Measurements from ENCODE around the gene ACP4.
A peak's percentile ranks its signal among the peaks of the same experiment; 100 is the strongest.

The ACP4 gene

DNA sequence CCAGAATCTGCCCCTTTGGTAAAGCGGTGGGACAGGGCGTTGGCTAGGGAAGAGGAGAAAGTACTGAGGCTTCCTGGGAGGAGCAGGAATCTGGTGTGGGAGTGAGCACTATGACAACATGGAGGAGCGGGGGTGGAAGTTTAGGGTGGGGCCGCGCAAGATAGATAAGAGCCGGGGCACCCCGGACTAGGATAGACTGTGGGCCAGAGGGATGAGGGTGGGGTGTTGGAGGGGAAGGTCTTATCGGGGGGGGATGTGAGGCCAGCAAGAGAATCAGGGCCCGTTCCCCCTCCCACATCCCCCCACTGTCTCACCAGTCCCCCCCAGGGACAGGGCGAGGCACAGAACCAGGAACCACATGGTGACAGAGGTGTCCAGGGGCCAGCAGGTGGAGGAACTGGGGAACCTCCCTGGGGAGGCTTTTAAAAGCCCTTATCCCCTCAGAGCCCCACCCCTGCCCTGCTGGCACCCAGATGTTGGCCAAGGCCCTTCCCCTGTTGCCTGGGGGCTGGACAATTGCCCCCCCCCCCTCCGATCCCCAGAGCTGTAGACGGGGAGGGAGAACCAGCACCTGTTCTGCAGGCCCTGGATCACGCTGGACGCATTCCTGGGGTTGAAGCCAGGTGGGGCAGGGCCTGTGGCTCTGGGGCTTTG lies 33.3 kb downstream of the ACP4 start, which contains the start of gene KLK1:
Gene KLK1, minus strand, starts transcription at position 399 of the 654 bp plus-strand sequence. Its CDS starts 39 bp downstream, at position 360.
- DNase-seq, result no peak

DNA sequence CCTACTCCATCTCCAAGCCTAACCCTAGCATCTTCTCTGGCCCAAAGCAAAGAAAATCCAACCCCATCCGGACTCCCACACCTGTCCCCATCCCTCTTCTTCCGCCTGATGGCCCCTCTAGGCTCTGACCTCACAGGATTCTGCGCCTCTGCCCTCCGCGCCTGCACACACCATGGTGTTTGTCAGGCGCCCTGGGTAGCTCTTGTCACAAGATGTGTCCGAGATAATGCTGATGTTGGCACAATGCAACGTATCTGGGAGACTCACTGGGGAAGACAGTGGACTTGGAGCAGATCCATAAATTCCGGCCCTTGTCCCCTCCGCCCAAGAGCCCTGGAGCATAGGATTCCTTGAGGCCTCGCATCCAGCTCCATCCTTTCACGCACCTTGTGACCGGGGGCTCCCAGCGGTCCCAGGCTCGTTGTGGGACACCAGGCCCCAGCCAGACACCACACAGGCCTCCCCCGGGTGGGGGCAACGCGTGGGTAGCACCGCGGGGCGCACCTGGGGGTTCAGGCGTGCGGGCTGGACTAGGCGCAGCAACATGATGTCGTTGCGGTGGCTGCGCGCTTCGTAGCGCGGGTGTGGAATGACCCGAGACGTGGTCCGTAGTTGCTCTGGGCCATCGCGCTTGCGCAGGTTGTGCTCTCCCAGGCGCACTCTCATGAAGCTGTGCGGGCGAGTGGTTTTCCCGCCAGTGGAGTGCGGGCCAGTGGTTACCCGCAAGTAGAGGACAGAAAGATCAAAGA lies 36.5 kb downstream of the ACP4 start:
- no peak for DNase-seq

- no peak for DNase-seq
Measured at GRCh38 chr19:50827476-50827875, 37.3 kb downstream of the ACP4 start.

DNA sequence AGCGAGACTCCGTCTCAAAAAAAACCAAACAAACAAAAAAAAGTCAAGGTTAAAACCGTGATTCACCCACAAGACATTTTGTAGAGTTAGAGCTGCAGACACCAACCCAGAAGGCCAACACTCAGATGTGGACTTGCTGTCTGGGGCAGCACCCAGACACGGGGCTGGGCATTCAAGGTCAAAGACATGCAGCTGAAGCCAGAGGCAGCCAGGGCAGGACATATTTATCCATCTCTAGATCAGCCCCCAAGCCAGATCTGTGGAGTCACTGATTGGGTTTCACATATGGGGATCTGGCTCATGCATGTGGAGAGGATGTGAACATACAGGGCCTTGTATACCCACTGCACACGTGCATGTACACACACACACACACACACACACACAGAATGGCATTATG lies 39.6 kb downstream of the ACP4 start:
- no peak for DNase-seq

- DNase-seq, result peak in 1 of 3 experiments; percentile 23
Measured at GRCh38 chr19:50830266-50831025, 40.2 kb downstream of the ACP4 start.

GRCh38 chr19:50831026-50831396 lies 40.8 kb downstream of the ACP4 start:
- DNase-seq, result no peak

GRCh38 chr19:50832666-50833065 lies 42.5 kb downstream of the ACP4 start:
- DNase-seq, result no peak

DNA sequence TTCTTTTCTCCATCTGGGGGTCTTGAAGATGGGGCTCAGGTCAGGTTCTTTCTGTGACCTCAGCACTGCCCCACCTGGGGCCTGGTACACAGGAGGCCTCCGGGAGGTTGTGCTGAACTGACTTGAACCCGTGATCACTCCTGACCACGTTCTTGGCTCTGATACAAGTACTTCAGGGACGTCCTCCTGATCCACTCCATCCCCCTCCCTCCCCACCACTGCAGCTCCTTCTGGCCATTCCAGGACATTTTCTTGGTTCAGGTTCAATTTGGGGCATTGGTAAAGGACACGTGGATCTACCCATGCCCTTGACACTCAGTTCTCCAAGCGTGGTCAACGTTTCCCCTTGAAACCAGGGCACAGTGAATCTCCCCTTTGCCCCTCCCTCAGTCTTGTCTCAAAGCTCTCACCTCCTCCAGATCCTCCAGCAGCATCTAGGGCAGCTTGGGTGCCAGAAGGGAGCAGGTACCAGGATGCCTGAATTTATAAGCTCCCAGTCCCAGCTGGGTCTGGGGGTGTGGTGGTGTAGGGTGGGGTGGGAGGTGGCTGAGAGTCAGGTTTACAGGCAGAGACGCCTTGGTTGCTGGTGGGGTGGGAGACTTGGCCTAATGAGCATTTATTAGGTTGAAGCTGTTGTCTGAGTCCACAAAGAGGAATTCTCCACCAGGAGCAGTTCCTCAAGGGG lies 43.0 kb downstream of the ACP4 start, which contains the start of gene KLK15:
Gene KLK15, minus strand, starts transcription at position 458 of the 685 bp plus-strand sequence. CDS start 2,082 bp downstream, outside the sequence.
- DNase-seq, result no peak

DNA sequence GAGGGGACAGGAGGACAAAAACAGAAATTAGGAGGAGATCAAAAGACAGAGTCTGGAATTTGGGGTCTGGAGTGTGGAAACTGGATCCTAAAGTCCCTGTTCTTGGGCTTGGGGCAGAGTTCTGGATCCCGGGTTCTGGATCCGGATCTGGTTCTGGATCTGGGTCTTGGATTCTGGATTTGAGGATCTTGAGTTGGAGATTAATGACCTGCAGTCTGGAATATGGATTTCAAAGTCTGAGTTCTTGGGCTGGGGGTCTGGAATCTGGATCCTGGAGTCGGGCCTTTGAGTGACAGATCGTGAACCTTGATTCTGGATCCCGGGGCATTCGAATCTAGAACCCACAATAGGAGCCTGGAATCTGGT lies 43.6 kb downstream of the ACP4 start:
- DNase-seq, result no peak

GRCh38 chr19:50835103-50835784 lies 45.0 kb downstream of the ACP4 start:
- peak; percentile 28 to 80 (median 66) for DNase-seq

DNA sequence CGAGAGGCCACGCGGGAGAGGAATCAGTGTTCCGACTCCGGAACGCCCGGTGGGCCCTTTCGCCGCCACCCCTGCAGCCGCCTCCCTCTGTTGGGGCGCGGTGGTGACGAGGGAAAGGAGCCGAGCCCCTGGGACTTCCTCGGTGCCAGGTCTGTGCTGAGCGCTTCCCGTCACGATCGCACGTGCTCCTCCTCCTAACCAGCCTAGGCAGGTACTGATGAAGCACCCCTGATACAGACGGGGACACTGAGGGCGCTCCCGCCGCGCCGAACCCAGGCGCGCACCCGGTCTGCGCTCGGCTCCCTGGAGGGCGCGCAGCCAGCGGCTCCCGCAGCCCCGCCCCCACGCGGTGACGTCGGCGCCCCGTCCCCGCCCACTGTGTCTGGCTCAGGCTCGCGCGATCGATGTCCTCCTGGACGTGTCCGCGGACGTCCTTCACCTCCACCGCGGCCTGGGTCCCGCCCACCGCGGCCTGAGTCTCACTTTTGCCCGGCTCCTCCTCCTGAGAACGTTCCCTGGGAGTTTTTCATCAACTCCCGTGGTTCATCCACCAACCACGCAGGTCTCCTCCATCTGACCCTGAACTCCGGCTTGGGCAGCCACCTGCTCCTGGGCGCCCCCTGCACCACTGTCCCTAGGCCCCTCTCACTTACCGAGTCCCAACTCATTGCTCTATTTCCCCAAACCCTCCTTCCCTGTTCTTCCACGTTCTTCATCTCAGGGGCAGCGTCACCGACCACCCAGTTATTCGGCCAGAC lies 45.7 kb downstream of the ACP4 start:
- DNase-seq, result peak; percentile 81 to 85 (median 83)

DNA sequence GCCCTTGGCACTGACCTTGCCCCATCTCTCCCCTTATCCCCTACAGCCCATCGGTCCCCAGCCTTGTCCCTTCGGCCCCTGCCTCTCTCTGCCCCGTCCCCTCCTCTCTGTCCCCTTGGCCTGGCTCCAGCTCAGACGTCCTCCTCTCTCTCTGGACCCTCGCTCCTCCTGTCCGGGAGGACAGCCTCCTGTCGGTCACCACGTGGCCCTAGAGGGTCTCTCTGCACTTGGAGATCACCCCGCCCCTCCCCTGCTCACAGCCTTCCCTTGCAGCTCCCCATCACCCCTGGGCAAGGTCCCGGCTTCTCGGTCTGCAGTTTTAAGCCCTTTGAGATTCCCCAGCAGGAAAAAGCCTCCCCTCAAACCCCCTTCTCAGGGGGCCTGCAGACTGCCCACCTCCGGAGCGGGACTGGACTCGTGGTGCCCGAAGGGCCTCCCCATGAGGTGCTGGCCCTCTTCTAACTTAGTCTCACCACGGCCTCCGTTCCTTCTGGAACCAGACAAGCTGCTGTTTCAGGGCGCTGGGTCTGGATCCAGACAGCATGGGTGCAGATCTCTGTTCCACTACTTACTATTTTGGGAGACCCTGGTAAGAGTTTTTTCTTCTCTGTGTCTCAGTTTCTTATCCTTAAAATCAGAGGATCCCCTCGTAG lies 46.5 kb downstream of the ACP4 start:
- no peak for DNase-seq

DNA sequence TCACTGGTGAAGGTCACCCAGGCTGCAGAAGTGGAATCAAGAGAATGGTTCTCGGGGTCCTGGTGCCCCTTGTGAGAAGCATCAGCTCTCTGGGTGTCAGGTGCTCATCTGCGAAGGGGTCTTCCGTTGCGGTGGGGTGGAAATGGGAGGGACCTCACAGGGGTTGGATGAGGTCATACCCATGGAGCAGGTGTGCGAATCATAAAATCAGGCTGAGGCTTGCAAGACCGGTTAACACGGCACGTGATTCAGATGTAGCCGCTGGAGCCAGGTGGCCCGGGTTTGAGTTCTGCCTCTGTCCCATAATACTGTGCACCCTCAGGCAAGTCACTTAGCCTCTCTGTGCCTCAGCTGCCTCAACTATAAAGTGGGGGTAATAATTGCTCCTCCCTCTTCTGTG lies 47.1 kb downstream of the ACP4 start:
- DNase-seq, result no peak

GRCh38 chr19:50838239-50838638 lies 48.0 kb downstream of the ACP4 start:
- DNase-seq, result no peak

GRCh38 chr19:50839712-50840655 lies 49.8 kb downstream of the ACP4 start:
- DNase-seq, result no peak

DNA sequence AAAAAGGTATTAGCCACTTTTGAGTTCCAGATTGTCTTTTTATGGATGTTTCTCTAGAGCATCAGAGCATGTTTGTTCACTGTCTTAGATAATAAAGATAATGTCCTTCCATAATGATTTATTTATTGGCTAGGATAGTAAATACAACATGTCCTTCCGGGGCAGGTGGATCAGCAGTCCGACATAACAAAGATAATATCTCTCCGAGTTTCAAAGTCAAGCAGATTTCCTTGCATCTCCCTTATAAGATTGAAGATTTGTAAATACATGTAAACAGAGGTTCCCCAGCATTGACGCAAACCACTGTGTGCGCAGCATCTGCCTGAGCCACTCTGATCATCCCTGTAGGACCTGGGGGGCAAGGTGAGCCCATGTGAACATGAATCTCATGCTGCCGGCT lies 51.9 kb downstream of the ACP4 start:
- no peak for DNase-seq

- no peak for DNase-seq
Measured at GRCh38 chr19:50843205-50843604, 53.0 kb downstream of the ACP4 start.

DNA sequence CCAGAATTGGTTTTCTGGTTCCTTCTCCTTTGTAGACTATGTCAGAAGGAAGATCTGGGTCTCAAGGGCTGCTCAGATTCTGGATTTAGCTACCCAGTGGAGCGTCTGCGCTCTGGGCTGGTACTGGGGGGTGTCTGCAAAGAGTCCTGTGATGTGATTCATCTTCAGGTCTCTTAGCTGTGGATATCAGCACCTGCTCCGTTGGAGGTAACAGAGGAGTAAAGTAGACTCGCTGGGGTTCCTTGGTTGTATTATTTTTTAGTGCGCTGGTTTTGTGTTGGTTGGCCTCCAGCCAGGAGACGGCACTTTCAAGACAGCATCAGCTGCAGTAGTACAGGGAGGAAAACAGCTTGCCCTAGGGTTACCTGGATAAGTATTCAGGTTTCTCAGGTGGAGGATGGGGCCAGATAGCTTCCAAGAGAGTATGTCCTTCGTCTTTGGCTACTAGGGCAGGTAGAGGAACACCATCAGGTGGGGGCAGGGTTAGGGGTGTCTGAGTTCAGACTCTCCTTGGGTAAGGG lies 53.5 kb downstream of the ACP4 start:
- peak in 1 of 3 experiments; percentile 87 for DNase-seq

DNA sequence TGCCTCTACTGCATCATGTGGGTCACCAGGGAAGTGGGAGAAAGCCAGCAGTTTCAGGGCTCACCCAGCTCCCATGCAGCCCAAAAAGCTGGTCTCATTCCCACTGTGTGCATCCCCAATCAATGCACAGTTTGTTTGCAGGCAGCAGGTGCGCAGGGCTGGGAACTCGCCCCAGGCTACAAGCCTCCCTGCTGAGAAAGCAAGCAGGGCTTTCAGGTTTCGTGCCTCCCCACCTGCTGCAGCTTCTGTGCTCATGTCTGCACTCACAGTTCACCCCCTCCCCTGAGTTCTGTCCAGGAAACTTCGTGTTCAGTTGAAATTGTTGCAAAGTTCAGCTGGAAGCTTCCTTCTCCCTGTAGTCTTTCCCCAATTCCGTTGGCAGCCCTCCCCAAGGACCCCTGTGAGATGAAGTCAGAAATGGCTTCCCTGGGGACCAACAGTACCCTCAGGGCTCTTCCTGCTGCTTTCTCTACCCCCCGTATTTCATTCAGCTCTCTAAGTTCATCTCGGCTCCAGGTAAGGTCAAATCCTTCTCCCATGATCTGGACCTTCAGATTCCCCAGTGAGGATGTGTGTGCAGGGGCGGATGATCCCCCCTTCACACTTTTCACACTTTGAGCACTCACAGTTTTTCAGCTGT lies 54.2 kb downstream of the ACP4 start:
- DNase-seq, result peak in 2 of 3 experiments; percentile 89 to 95
